ENCODE data around the gene SLC39A12.

Gene SLC39A12

DNA sequence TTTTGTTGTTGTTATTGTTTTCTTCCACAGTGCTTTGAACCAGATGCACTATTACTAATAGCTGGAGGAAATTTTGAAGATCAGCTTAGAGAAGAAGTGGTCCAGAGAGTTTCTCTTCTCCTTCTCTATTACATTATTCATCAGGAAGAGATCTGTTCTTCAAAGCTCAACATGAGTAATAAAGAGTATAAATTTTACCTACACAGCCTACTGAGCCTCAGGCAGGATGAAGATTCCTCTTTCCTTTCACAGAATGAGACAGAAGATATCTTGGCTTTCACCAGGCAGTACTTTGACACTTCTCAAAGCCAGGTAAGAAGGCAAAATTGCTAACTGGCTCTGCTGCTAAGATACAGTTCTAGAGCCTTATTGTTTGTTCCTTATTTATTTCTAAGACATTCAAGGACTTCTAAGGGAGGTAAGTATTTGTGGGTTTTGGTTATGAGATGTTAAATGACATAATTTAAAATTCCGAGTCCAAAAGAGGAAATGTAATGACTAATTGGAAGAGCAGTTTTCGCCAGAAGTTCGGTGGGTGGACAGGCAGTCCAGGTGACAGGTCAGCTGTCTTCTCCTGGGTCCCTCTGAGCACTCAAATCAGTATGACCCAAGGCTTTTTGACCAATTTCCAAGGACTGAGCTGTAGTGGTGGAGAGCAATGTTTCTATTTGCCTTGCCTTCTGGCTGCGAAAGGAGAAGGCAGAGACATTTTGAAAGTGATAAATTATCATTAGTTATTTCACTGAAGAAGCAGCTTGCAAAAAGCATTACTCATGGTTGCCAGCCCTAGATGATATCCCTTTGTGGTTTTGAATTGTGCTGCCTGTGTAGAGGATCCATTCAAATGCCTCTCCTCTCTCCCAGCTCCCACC, 10.1 kb downstream of the SLC39A12 start:
- DNase-seq (ENCODE audit: low read depth in 2 of 2) = no peak

DNA sequence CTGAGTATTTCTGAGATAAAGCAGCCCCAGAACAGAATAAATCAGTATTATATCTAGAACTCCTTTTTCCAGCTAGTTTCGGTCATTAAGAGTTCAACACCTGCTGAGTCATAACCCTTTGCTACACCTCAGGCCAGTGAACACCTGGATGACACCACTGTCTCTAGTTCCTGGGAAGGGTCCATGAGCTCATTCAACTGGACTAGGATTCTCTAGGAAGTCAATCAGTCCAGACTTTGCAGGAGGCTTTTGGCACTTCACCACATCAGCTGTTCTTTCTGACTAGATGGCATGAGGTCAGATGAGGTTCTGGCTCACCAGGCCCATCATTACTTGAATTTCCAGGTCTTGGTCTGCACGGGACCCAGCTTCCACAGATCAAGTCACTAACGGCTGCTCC, 11.7 kb downstream of the SLC39A12 start:
- DNase-seq (ENCODE audit: low read depth in 2 of 2) = no peak

DNA sequence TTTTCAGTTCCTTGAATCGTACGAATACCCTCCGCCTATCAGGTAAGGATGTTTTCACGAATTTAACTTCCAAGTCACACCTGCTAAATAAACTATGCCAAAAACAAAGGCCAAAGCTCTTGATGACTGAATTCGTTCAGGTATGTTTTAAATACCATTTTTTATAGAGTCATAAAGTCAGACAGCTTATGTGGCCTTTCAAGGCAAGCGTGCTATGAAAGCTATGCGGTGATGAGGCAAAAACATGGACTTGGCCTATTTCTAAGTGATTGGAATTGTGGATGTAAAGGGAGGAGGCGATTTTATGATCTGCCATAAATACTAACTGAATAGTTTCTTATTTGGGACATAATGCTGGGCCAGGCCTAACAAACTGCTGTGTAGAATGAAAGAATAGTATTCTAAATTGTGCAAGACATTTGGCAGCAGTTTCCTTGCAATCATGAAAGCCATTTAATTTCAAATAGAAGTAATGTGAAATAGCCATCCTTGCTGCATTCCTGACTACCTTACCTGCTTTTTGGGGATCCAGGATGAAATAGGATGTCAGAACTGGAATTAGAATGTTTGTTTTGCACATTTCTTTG, 14.0 kb downstream of the SLC39A12 start:
- no peak for DNase-seq (ENCODE audit: low read depth in 2 of 2)

DNA sequence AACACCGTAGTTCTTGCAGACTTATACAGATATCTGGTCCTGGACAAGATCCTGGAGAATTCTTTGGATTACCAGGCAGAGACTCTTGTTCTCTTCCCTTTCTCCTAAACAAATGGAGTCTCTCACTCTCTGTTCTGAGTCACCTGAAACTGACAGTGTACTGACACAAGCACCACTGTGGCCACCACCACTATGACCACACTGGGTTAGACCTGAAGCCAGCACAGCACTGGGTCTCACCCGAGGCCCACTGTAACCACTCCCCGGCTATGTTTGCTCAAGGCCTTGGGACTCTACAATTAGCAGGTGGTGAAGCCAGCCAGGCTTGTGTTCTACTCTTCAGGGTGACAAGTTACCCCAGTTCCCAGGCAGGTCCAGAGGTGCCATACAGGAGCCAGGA, 22.8 kb downstream of the SLC39A12 start:
- no peak for DNase-seq (ENCODE audit: low read depth in 2 of 2)

DNA sequence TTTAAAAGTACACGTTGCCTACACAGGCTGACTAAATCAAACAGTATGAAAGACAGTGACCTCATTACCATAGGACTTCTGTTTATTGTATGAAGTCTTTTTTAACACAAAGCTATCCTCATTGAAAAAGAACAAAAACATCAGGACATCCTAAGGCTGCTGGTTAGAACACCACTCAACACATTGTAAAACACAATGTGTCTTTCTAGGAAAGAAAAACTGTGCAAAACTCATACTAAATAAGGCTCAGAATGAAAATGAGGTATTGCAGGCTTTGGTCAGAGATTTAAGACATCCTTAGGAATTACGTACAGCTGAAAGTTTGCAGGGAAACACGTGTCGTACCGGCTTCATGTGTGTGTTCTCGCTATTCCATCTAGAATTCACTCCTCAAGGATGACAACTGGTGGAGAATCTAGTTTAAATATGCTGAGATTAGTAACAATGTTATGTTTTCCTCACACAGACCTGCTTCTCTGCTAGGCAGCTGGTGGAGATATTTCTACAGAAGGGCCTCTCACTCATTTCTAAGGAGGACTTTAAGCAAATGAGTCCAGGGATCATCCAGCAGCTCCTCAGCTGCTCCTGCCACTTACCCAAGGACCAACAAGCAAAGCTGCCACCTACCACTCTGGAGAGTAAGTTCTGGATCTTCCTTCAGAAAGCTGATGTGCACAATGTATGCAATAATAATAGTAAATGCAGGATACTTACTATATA, 29.3 kb downstream of the SLC39A12 start:
- no peak for DNase-seq (ENCODE audit: low read depth in 2 of 2)

DNA sequence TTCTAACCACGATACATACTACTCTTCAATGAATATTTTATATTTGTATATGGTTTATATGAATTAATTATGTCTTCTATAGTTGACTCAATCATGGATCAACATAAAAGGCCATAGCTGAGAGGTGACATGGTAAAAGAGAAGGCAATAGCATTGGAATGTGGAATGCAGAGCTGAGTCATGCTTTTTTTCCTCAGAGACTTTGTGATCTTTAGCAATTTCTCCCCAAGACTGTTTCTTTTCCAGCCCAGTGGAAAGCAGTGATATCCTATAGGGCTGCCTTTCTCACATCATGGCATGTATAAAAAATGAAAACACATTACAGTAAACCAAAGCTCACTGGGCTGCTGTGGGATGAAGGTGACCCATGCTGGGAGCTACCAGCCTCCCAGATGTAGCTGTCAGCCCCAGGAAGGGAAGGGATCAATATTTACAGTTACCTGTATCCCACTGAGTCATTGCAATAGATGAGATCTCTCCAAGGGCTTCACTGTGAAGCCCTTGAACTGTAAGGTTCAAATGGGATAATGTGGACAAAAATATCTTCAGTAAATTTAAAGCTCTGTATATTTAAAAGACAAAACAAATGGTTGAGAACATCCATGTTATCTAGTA, 30.2 kb downstream of the SLC39A12 start:
- no peak for DNase-seq (ENCODE audit: low read depth in 2 of 2)

DNA sequence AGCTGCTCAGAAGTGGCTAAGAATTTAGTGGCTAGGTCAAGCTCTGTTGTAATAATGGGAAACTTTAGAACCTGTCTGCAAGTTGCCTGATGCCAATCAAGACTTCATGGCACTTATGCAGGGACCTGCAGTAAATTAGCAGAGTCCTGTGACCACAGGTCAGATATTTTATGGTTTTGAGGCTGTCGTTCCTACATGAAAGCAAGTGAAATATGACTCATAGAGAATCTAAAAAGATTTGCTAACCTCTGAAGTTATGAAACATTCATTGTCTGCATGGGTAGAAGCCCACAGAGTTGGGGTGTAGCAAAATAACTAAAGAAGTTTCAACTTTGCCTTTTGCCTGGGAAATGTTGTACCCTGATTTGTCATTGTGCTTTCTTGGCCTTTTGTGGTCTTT, 32.3 kb downstream of the SLC39A12 start:
- DNase-seq (ENCODE audit: low read depth in 2 of 2) = no peak

DNA sequence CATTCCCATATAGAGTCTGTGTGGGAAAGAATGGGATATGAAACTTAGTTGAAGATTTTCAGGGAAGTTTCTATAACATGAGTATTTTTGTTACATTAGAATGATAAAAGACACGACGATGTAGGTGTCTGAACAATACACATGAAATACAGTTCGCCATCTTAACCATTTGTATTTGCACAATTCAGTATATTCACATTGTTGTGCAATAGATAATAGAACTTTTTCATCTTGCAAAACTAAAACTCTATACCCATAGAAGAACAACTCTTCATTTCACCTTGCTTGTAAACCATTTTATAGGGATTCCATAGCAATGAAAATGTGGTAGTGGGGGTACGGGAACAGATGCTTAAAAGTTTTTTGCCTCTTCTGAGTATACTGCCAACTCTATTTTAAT, 32.8 kb downstream of the SLC39A12 start:
- DNase-seq (ENCODE audit: low read depth in 2 of 2) = no peak

DNA sequence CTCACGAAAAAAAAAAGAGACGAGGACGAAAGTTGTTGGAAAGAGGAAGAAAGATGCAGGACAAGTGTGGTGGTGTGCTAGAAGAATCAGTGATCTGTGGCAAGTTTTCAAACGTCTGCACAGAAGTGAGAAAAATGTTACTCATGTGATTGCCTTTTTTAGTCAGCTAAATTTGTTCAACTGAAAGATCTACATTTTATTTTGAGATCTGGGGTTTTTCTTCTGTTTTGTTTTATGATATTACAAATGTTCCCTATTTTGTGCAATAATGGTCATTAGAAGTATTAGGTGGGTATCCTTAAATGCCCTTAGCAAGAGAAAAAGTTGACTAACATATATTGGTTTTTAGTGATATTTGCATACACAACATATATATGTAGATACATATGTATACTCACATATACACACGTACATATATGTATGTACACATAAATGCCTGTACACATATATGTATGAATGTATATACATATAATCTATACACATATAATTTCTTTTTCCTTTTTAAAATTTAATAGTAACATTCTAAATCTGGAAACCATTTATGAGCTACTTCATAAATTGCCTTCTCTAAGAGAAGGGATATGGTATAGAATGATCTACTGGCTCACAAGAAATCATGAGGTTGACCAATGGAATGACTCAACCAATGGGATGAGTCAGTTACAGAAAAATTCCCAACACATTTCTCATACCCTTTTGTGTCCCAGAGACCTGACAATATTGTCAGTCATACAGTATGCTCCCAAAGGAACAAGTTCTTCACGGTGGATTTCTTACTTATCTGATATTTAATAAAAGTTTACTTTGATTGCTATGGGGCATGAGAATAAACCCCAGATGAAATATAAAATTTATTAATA, 38.4 kb downstream of the SLC39A12 start:
- DNase-seq (ENCODE audit: low read depth in 2 of 2) = no peak

DNA sequence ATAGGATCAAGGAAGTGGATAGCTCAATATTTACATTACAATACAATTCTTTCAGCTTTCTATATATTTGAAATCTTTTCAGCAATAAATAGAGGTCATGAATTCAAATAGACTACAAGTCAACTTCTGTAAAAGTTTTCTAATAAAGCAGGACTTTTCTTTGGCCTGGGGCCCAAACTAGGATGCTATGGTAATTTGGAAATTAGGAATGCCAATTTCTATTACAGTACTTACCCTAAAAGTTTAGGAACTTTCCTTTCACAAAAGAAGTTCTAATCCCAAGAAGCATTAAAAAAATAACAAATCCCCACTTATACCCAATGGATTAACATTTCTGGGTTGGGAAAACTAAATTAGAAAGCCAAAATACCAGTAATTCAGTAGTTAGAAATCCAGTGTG, 40.5 kb downstream of the SLC39A12 start:
- no peak for DNase-seq (ENCODE audit: low read depth in 2 of 2)

DNA sequence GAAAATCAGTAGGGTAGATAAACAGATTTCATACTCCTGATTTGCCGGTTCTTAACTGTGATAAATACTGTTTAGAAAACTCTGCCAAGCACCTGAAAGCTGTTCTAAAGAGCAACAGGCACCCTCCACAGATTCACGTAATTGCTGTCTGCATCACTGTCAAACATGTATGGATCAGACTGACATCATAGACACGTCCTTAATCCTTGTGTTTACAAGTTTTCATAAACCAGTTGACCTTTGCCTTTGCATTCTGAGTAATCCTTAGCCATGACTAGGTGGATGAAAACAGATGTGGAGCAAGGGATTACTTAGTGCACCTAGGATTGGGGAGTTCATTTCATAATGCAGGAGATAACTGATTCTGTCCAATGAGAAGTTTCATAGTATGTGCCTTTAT, 41.6 kb downstream of the SLC39A12 start:
- DNase-seq (ENCODE audit: low read depth in 2 of 2) = no peak

DNA sequence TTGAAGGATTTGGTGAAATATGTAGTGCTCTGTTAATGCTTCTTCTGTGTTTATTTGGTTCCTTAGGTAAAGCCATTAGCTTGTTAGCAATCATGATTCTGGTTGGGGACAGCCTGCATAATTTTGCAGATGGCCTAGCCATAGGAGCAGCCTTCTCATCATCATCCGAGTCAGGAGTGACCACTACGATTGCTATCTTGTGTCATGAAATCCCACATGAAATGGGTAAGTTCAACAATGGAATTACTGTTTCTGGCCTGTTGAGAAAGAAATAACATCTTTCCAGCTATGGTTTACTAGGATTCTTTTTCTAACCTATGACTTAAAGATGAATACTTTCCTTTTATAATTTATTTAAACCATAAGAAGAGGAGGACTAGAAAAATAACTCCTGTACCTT, 48.9 kb downstream of the SLC39A12 start:
- no peak for DNase-seq (ENCODE audit: low read depth in 2 of 2)

DNA sequence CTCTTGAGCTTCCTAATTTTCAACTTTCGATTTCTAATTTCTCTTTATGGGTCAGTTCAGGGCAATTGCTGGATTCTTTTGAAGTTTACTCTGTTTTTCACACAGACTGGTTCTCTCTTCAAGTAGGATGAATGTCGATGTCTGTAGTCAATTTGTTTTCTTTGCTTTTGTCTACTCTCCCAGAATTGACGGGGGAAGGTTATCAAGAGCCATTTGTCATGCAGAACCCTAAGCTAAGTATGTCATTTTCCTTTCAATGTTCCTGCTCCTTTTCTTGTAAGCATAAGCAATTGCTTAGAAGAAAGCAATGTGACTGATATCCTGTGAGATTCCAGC, 53.7 kb downstream of the SLC39A12 start:
- no peak for DNase-seq (ENCODE audit: low read depth in 2 of 2)

DNA sequence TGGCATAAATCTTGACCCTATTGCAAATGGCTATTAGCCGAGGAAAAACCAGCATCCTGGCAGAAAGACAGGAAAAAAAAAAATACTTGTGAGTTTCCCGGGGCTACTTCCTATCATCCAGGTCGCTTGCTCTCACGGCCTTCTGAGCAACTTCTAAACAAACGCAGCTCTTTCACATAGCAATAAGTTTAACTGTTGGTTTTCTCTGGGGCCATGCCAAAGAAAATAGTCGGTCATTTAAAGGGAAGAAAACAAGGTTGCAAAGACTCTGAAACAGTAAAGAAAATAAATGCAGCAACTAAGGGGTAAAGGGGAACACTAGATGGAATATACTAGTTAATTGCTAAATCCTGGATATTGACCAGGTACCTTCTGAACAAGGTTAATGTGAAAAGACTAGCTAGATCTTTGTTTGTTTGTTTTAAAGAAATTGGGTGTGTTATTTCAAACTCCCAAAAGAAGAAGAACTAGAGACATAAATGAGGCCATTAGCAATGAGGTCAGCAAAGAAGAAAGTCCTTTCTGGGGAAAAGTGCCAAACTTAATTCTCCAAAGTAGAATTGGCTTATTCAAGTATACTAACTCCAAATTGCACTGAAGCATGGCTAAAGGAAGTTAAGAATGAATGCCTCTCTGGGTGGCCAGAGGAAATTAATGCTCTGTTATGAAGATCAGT, 54.2 kb downstream of the SLC39A12 start:
- DNase-seq (ENCODE audit: low read depth in 2 of 2) = no peak

DNA sequence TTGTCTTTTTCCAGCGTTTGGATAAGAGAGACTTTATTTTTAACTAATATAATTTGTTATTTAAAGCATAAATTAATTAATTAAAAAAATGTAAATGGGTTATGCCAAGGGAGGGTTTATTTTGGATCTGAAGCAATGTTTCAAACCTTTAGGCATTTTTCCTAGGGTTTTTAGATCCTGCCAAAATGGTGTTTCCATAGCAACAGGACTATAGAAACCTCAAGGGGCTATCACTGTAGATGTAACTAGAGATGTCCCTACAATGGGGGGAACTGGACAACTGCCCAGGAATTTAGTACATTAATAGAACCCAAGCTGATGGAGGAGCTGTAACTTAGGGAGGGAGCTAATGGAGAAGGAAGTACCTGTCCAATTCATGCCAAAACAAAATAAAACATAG, 57.3 kb downstream of the SLC39A12 start:
- DNase-seq (ENCODE audit: low read depth in 2 of 2) = no peak

DNA sequence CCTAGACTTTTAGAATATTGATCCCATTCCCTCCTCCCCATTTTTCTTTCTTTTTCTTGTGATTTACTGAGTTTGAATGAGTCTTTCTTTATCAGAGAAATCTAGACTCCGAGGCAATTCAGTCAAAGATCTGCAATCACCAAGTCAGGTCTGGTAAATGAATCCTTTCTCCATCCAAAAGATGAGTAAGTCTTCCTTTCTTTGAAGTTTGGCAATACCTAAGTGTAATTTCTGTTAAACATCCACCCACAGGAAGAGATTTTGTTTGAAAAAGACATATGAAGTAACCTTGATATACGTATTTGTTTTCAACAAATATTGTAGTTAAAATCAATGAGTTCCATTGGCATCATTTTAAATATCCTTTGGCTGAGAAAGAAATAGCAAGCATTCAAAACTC, 58.3 kb downstream of the SLC39A12 start:
- DNase-seq (ENCODE audit: low read depth in 2 of 2) = no peak

DNA sequence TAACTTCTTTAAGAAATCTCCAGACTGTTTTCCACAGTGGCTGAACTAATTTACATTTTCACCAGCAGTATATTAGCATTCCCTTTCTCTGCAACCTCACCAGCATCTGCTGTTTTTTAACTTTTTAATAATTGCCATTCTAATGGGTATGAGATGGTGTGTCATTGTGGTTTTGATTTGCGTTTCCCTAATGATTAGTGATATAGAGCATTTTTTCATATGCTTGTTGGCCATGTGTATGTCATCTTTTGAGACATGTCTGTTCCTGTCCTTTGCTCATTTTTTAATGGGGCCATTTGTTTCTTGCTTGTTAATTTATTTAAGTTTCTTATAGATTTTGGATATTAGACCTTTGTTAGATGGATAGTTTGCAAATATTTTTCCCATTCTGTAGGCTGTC, 68.8 kb downstream of the SLC39A12 start:
- DNase-seq (ENCODE audit: low read depth in 2 of 2) = no peak

DNA sequence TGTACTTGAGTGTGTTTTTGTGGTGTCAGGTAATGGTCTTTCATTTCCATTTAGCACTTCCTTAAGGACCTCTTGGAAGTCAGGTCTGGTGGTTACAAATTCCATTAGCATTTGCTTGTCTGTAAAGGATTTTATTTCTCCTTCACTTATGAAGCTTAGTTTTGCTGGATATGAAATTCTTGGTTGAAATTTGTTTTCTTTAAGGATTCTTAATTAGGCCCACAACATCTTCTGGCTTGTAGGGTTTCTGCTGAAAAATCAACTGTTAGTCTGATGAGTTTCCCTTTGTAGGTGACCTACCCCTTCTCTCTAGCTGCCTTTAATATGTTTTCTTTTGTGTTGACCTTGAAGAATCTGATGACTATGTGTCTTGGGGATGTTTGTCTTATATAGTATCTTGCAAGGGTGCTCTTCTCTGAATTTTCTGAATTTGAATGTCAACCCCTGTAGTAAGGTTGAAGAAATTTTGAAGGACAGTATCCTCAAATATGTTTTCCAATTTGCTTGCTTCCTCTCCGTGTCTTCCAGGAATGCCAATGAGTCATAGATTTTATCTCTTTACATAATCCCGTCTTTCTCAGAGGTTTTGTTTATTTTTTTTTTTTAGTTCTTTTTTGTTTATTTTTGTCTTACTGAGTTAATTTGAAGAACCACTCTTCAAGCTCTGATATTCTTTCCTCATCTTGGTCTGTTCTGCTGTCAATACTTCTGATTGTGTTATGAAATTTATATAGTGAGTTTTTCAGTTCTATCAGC, 70.2 kb downstream of the SLC39A12 start:
- no peak for DNase-seq (ENCODE audit: low read depth in 2 of 2)

DNA sequence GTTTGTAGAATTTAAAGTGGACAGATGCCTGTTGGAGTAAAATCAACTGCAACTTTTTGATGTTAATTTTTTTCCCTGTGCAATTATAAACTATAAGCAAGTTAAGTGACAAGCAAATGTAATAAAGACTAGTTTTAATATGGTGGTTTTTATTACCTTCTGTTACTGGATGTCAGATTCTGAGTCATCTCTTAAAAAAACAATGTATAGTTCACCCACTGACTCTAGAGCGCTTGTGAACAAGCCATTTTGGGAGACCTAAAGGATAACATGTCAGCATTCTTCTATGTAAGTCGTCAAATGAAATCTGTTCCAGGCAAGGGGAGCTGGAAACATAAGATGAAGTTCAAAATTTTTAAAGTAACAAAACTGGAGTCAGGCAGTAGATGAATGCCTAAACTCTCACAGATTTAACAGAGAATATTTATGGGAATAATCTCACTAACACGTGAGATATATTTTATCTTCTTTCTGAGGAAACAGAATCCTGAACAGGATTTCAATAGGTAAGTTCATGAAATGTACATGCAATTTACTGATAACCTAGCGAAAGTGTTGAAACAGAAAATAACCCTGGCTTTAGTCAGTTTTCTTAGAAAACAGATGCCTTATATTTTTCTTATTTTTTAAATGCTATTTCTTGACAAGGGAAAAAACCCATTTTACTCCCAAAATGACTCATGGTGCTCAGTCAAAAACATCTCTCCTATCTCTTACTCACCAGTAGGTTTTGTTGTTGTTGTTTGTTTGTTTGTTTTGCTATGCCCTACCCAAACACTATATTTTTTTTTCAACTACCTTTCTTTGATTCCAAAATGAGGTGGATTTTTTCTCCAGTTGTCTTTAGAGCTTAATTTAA, 91.7 kb downstream of the SLC39A12 start:
- no peak for DNase-seq (ENCODE audit: low read depth in 2 of 2)
